Activated CD4-positive, CD25-positive, alpha-beta regulatory T cell treated with anti-CD3 and anti-CD28 coated beads, Interleukin-2, amount 50 U/mL, for 72 hours (primary cell): Measurements from ENCODE around the gene TIAL1.
A peak's percentile ranks its signal among the peaks of the same experiment; 100 is the strongest.
"Not testable (repeated sequence)": the region's sequence is repeated elsewhere in the genome, so short reads cannot be mapped to it uniquely, and the experiment has no call there.

Experiments used
- DNase-seq: peaks from one replicate; pipeline ENCODE4 v3.0.0; 2021

Gene TIAL1

DNA sequence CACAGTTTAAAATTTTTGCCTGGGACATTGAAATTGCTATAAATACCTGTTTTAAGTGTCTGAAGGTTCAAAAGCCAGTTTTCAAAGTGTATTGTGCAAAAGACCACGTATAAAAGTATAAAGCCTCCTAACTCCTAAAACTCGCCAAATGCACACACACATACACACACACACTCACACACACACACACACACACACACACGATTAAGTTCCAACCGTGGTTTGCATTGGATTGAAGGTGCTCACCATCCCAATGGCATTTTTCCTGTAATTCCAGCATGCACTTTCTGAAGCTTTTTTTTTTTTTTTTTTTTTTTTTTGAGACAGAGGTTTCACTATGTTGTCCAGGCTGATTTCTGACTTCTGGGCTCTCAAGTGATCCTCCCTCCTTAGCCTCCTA, 51.5 kb downstream of the TIAL1 start:
- DNase-seq: no peak

DNA sequence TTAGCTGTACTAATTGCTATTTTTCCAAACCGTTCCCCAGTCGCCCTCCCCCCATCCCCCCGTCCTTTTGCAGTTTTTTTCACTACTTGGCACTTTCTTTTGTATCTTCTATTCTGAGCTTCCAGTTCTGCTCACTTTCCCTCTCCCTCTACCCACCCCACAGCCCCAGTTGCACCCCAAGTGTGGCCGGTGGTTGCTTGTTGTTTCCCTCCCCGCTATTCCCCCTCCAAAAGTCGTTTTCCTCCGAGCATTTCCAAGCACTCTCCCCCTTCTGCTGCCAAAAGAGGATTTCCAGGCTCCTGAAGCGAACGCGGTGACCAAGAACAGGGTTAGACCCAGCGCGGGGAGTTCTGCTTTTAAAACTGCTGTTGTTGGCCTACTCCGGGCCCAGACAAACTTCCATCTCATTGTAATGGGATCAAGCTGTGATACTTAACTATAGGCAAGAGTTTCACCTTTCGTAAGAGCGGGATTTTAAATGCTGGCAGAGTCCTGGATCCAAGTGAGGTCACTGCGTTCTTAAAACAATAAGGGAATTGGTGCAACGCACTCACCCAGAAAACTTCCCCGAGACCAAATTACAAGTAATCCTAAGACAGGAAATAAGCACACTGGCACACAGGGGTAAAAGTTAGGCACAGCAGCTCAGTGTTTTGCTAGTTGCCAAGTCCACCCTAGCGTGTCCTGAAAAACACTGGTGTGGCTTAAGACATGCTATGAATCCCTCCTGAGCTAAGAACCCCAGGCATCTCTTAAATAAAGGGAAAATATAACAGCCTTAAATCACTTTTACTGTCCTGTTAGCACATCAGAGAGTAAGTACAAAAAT, 52.7 kb downstream of the TIAL1 start:
- DNase-seq: no peak

DNA sequence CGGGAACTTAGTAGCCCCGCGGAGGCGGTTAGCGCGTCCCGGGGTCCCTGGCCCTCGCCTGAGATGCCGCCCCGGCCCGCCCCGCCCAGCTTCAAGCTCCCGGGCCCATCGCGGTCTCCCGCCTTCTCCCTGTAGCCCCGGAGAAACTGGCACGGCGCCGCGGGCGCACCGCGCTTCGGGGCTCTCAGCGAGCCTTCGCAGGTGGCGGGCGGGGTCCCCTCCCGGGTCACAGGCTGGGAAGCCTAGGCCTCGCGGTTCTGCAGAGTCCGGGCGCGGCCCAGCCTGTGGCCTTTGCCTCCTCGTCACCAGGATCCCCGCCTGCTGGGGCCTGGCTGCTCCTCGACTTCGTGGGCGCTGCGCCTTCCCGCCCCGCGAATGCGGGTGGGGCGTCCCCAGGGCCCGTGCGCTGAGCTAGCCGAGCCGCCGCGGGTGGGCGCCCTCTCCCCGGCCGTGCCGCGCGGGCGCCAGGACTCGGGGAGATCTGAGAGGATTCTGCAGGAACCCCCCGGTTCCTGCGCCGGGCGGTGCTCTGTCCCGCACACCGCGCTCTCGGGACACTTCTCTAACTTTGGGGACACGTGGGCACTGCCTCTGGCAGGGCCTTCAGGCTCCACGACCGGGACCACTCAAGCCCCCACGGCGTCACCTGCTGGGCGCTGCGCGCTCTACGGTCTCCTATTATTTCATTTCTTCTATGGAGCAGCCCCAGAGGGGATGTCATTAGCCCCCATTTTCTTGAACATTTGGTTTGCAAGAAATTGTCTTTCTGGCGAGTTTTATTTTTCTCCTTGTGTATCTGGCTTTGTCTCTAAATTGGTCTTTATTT, 53.6 kb downstream of the TIAL1 start:
- no peak for DNase-seq

DNA sequence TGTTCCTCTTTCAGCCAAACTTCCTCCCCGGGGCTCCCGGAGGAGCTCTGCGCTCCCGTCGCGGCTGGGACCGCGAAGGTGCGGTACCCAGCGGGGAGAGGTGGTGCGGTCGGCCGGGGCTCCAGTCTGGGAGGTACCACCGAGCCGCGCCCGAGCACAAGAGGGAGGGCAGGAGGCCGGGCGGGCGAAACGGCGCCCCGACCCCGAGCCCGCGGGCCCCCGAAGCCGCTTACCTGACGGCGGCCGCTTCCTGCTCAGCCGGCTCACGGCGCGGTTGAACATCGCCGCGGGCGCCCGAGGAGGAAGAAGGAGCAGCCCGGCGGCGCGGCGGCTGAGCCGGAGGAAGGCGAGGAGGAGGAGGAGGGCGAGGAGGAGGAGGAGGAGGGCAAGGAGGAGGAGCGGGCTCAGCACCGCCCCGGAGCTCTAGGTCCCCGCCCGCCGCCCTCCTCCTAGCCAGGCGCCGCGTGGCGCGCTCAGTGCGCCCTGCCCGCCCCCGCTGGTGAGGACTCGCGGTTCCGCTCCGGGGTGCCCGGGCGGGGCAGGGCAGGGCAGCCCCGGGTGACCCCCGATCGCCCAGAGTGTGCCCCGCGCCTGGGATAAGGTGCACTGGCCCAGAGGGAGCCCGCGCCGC, 54.3 kb downstream of the TIAL1 start, which contains the start of gene RGS10:
RGS10 (minus strand) TSS at position 363 of the 631 bp plus-strand sequence; CDS start at position 282, 81 bp downstream.
- DNase-seq: peak; percentile 88

DNA sequence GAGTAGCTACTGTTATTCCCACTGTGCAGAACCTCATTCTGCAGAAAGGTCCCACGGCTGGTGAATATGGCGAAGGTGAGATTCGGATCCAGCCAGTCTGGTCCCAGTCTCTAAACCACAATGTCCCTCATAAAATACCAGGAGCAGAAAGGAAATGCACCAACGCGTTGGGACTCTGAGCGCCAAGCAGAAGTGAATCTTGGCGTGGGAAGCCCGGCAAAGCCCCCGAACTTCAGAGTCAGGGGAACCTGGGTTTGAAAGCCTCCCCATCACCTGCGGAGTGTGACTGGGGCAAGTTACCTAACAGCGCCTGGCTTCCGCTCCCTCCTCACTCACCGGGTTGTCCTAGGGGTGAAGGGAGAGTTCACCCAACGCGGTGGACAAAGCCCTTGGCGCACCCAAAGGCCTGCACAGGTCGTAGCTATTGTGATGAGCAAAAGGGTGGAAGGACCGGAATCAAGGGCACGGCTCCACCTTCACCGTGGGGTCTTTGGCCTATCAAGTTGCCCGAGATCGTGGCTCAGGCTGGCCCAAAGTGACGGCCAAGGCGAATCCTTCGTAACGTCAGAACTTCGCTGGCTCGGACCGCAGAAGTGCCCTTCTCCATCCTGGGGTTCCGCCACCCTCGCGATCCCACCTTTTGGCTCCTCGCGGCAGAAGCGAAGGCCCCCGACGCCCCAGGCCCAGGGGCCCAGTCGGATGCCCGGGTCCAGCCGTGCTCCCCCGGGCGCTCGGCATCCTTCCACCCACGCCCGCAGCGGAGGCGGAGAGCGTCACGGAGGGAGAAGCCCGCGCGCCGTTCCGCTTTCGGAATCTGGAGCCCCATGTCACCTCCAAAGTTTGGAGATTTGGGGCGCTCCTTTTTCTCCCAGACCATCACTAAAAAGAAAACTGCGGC, 55.1 kb downstream of the TIAL1 start:
- peak; percentile 73 for DNase-seq

DNA sequence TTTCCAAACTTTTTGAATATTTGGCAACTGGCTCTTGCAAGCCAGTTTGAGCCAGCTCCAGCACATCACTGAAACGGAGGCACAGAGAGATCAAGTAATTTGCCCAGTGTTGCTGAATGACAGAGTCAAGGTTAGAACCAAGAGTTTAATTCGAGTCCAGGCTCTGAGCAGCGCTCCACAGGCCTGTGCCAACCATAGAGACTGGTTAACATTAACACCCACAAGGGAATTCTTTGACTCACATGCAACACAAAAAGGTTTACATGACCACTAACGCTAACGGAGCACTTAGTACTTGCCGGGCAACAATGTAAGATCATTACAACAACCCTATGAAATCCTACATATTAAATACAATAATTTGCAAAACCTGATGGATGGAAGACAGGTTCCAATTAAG, 55.7 kb downstream of the TIAL1 start:
- no peak for DNase-seq

DNA sequence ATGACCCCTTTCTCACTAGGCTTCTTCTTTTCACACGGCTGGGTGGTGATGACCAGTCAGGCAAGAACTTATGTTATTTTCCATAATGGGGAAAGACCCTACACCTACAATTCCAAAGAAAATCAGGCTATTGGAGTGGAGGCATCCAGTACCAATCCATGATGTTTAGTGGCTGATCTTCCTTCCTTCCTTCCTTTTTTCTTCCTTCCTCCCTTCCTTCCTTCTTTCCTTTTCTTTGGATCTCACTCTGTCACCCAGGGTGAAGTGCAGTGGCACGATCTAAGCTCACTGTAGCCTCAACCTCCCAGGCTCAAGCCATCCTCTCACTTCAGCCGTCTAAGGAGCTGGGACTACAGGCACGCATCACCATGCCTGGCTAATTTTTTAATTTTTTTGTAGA, 56.7 kb downstream of the TIAL1 start:
- no peak for DNase-seq

DNA sequence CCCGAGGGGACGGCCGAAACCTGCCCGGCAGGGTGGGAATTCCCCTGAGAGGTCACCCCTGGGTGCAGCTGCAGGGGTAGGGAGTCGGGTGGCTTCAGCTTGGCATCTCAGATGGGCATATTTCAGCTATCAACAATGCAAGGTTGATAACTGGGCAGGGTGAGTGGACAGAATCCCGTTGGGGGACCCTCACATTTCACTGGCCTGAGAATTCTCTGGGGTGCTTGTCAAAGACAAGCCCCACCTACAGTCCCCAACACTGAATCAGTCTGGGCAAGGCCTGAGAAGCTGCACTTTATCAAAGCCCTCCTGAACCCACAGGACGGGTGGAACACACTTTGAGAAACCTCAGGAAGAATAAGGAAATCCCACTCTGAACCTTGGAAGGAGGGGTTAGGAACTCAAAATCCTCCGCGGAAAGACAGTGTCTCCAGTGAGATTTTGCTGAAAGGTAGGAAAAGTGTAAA, 57.4 kb downstream of the TIAL1 start:
- DNase-seq: no peak

DNA sequence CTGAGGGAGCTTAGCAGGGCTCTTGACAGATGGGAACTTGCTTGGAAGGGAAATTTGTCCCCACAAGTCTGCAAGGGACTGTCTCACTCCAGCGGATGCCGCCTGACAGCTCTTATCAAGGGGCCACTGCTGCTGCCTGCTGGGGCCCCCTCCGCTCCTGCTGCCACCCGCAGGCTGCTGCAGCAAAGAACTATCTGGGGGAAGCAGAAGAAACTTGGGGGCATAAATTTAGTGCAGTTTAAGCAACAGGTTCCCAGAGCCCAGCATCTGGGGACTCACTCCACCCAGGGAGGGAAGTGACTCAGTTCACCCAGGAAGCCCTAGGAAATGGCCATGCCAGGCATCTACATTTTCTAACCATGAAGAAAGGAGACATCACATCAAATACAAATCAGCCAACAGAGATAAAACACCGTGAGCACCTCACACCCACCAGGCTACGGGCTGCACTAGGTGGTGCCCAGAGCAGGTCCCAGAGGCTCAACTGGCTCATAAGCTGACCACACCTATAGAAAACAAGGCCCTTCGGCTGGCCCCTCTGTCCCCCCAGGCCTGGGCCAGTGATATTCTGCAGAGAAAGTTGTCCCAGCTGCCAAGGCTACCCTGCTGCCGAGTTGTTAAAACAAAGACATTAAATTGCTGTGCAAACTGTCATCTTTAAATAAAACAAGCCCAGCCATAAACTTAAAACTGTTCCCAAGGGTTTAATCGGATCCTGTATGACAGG, 58.0 kb downstream of the TIAL1 start:
- peak; percentile 36 for DNase-seq

DNA sequence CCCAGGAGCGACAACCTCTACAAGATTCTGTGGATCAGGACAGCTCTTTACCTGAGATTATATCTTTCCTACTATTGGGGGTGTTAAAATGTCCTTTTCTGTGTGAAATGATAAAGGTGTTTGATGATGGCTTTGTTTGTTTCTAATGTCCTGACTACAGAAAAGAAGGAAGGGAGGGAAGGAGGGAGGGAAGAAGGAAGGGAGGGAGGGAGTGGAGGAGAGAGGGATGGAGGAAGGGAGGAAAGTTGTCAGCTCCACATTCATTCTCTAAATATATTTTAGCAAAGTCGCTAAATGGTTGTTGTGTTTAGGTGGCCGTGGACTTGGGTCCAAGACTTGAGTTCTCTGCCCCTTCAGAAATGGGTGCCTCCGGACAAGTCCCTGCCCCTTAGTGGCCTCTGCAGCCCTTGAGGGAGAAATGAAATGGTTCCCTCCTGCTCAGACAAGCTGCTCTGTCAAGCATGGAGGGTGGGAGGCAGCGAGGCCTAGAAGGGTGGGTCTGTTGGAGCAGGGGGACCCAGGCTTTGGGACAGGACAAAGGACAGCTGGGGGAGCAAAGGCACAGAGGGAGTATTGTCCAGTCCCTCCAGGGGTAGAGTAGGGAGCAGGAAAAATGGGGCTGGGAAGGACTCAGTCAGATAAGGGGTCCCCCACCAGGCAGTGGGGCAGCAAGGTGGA, 58.7 kb downstream of the TIAL1 start:
- no peak for DNase-seq

DNA sequence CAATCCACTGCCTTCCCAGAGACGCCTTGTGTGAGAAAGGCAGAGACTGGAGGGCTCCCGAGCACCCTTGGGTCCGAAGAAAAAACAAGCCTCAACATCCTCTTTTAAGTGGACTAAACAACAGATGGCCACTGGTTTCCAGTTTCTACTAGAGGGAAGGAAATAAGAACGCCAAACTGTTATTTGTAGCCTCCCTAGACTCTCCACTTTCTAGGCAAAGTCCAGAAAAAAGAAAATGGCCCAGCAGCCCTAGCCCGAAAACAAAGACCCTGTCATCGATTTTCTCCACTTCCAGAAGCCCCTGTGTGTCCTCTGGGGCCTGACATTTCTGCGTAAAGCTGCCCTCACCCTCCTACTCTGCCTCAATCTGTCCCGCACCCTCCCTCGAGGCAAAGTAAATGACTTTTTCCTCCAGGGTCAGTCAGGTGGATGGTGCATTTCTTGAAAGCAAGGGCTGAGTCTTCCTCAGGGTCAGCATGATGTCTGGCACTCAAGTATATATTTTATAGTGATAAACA, 60.2 kb downstream of the TIAL1 start:
- no peak for DNase-seq

DNA sequence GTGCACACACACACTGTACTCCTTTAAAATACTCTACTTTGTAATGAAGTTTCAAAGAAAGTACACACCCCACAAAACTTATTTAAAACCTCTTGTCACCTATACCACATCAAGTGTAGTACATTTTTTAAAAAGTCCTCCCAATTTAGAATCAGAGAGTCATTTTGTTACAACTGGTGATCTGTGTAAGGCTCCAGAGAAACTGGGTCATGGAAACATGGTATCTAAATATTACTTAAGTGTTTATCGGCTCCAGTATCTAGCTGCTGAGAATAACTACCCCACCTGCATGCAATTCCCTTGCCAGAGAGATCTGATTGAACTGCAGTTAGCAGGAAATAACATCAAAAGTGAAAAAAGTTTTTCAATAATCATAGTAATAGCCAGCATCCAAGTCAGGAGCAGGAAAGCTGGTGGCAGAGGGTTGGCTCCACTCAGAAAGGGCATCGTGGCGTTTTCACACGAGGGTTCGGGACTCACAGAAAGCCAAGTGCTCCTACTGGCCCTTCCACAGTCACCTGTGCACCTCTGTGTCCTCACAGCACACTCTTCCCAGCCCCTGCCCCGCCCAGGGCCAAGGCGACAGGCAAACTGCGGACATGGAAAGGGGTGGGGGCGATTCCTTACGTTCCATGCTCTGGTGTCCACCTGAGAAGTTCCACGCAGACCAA, 60.8 kb downstream of the TIAL1 start:
- no peak for DNase-seq

DNA sequence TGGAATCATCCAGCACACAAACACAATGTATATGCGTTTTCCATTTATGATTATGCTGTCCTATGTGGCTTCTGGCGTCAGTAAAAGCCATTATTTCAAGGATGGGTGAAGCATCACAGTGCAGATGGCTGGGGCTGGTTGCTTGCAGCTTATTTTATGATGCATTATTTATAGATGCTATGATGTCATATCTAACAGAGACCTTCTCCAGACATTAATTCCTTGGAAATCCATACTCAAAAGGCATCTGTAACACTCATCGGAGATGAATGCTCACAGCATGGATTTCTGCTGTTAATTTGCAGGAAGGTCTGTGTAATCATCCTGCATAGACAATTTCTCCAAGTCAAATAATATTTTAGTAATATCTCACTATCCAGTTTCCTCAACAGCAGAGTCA, 61.5 kb downstream of the TIAL1 start:
- DNase-seq: no peak

DNA sequence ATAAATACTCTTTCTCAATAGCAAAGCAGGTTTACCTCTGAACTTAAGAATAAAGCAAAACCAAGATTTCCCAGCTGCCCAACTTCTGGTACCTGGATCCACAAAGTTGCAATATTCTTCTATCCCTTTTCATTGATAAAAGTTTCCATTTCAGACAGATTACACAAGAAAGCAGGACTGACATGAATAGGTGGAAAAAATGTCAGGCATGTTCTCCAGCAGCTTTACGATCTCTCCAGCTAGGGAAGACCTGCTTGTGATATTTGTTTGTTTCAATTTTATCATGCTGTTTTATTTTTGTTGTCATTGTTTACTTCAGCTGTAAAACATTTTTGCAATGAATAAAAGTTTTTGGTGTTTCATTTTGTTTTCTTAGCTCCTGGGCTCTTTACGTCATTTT, 63.3 kb downstream of the TIAL1 start:
- DNase-seq: no peak

DNA sequence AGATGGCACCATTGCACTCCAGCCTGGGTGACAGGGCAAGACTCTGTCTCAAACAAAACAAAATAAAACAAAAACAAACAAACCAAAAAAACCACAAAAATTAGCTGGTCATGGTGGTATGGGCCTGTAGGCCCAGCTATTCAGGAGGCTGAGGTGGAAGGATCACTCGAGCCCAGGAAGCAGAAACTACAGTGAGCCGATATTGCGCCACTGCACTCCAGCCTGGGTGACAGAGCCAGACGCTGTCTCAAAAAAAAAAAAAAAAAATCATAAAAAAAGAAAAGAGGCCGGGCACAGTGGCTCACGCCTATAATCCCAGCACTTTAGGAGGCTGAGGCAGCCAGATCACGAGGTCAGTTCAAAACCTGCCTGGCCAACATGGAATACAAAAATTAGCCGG, 64.0 kb downstream of the TIAL1 start:
- DNase-seq: not testable (repeated sequence)

DNA sequence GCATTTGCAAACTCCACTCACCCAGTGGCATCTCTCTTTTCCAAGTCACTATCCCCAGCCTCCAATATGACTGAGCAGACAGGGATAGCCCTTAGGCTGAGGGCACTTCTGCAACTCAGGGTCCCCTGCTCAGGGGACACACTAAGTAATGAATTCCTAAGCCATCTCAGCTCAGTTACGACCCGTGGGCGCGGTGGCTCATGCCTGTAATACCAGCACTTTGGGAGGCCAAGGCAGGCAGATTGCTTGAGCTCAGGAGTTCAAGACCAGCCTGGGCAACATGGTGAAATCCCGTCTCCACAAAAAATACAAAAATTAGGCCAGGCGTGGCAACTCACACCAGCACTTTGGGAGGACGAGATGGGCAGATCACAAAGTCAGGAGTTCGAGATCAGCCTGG, 64.5 kb downstream of the TIAL1 start:
- not testable (repeated sequence) for DNase-seq

DNA sequence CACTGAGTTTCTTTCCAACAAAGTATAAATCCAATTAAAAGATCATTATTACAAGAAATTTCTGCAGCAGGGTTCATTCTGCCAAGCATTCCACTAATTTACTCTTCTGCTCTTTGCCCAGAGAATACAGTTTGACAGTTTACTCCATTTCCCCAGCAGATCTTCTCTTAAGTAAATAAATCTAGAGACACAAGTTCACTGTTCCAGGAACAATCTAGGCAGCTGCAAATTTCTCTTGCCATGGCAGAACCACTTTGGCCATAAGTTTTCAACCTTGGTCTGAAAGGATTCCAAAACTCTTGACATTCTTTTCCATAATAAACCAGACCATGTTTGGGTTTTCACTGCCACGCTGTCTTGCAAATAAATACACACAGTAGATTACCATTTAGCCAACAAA, 65.7 kb downstream of the TIAL1 start:
- no peak for DNase-seq

DNA sequence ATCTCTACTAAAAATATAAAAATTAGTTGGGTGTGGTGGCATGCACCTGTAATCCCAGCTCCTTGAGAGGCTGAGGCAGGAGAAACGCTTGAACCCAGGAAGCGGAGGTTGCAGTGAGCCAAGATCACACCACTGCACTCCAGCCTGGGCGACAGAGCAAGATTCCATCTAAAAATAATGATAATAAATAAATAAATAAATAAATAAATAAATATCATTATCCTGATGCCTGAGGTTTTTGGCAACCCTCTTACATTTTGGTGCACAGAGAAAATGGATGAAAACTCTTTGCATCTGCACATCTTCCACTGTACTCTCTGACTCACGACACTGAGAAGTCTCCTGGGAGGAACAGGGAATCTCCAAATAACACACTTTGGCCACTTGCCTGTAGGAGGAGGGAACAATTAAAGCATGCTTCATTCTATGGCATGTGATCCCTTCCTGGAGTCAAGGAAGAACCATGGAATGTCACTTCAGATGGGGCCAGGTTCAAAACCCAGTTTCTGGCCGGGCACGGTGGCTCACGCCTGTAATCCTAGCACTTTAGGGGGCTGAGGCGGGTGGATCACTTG, 68.0 kb downstream of the TIAL1 start:
- DNase-seq: not testable (repeated sequence)

DNA sequence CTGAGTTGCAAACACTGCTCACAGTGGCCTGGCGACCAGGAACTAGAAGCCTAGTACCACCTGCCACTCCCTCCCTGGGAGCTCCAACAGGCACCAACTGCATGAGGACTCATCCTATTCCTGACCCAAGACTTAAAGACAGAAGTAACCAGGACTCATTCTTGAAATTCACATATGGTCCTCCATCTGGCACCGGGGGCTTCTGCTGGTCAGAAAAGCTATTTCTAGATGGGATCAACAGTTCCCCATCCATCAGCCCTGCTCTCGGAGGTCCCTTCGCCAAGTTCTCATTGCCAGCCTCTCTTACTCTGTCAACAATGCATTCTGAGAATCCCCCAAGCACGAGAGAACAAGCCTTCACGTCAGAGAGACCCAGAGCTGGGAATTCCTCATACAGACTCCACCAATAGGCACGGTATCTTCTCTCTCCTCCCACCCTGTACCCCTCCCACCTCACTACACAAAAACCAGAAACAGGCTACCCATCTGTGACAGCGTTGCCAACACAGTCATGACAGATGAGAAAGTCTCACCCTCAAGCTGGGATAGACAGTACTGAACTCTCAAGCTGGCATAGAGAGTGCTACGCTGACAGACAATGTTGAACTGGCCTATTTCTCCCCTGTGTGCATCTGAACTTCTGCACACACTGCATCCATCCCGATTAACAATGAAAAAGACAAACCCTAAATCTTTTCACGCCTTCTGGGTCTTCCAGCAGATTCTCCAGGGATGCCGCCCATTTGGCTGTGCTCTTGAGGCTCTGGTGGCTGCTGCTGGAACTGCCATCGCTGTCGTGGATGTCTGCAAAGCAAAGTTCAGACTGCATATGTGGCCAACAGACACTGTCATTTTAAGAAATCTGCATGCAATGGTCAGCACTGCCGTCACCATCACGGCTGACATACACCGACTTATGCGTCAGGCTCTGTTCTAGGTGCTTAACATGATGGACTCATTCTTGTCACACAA, 69.9 kb downstream of the TIAL1 start:
- no peak for DNase-seq
